Measurements from ENCODE around the gene DDX55. TPM values are rescaled to one million over a fixed set of nuclear protein-coding genes. Genes with fewer than 3 reads are reported as not detected.

The DDX55 gene
- total and polyA plus RNA-seq, 8 donors: 6.6 to 21.8 (median 11.5) TPM

DNA sequence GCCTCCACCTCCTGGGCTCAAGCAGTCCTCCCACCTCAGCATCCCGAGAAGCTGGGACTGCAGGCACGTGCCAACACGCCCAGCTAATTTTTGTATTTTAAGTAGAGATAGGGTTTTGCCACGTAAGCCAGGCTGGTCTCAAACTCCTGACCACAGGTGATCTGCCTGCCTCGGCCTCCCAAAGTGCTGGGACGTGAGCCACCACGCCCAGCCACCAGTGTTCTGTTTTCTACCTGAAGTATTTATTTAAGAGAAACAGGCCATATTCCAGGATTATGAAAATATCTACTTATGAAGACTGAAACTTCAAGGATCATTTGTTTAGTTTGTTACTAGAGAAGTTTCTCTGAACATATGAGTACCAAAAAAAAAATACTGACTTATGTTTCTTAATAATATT, 42.0 kb downstream of the DDX55 start:
- H3K27me3 ChIP-seq: no peaks in the 10 kb centered on the region
- DNase-seq (no peak), ATAC-seq (no peak), FAIRE-seq (no peak)
- no peak overlapping the region for H3K4me3 ChIP-seq
- H3K27ac ChIP-seq: no peak overlapping the region
- no peaks in the 10 kb centered on the region for H3K9me3 ChIP-seq
- TF ChIP-seq, protein P1, sequence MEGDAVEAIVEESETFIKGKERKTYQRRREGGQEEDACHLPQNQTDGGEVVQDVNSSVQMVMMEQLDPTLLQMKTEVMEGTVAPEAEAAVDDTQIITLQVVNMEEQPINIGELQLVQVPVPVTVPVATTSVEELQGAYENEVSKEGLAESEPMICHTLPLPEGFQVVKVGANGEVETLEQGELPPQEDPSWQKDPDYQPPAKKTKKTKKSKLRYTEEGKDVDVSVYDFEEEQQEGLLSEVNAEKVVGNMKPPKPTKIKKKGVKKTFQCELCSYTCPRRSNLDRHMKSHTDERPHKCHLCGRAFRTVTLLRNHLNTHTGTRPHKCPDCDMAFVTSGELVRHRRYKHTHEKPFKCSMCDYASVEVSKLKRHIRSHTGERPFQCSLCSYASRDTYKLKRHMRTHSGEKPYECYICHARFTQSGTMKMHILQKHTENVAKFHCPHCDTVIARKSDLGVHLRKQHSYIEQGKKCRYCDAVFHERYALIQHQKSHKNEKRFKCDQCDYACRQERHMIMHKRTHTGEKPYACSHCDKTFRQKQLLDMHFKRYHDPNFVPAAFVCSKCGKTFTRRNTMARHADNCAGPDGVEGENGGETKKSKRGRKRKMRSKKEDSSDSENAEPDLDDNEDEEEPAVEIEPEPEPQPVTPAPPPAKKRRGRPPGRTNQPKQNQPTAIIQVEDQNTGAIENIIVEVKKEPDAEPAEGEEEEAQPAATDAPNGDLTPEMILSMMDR (IDR thresholded peaks at IDR 0.05): no peak
- H3K36me3 ChIP-seq: peaks cover 0 to 23% (median 8%) of the 10 kb centered on the region in 3 donors
- intact Hi-C loops (cut with DNase I): no loop called here
- no peaks in the 10 kb centered on the region for H3K4me1 ChIP-seq
- WGBS, 2 donors: 88 to 91% methylated on average over 7 of the region's 7 CpGs

GRCh38 chr12:123645380-123645779, 43.5 kb downstream of the DDX55 start:
- H3K4me3 ChIP-seq: no peak overlapping the region
- H3K9me3 ChIP-seq: no peaks in the 10 kb centered on the region
- no peak for ATAC-seq
- TF ChIP-seq, protein P1 (IDR thresholded peaks at IDR 0.05): no peak
- no peak overlapping the region for H3K27ac ChIP-seq
- no peaks in the 10 kb centered on the region for H3K4me1 ChIP-seq
- H3K36me3 ChIP-seq: peaks cover 0 to 25% (median 8%) of the 10 kb centered on the region in 3 donors
- H3K27me3 ChIP-seq: no peaks in the 10 kb centered on the region
- WGBS, 2 donors: 94 to 96% methylated on average over 3 of the region's 3 CpGs
- FAIRE-seq: no peak
- DNase-seq: no peak
- intact Hi-C loops (cut with DNase I): no loop called here

- H3K27ac ChIP-seq: no peak overlapping the region
- no peak overlapping the region for H3K4me3 ChIP-seq
- TF ChIP-seq, protein P1 (IDR thresholded peaks at IDR 0.05): no peak
- intact Hi-C loops (cut with DNase I): no loop called here
- ATAC-seq: no peak
- peaks cover 0 to 25% (median 8%) of the 10 kb centered on the region in 3 donors for H3K36me3 ChIP-seq
- FAIRE-seq: no peak
- H3K9me3 ChIP-seq: no peaks in the 10 kb centered on the region
- H3K27me3 ChIP-seq: no peaks in the 10 kb centered on the region
- DNase-seq: no peak
- WGBS, 2 donors: 86 to 91% methylated on average over 5 of the region's 5 CpGs
- H3K4me1 ChIP-seq: no peaks in the 10 kb centered on the region
Observed at GRCh38 chr12:123645878-123646277, 44.0 kb downstream of the DDX55 start.

DNA sequence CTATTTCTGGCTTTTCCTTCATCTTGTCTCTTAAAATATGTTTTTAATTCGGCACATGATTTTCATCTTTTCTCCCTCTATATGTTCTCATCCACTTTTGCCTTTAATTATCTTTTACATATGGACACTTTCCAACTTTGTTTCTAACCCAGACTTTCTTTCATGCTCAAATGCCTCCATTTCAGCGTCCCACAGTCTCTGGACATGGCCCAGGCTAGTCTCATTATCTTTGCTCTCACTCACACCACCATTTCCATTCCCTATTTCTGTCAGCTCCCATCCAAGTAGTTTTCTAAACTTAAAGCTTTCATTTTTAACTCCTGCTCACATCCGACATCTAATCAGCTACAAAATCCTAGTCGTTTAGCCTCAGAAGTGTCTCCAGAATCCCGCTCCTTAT, 46.5 kb downstream of the DDX55 start:
- intact Hi-C loops (cut with DNase I): no loop called here
- TF ChIP-seq, protein P1 (IDR thresholded peaks at IDR 0.05): no peak
- H3K4me3 ChIP-seq: no peak overlapping the region
- no peaks in the 10 kb centered on the region for H3K4me1 ChIP-seq
- DNase-seq (no peak), ATAC-seq (no peak), FAIRE-seq (no peak)
- WGBS, 2 donors: 87 to 91% methylated on average over 5 of the region's 5 CpGs
- no peaks in the 10 kb centered on the region for H3K9me3 ChIP-seq
- peaks cover 0 to 30% (median 8%) of the 10 kb centered on the region in 3 donors for H3K36me3 ChIP-seq
- no peak overlapping the region for H3K27ac ChIP-seq
- H3K27me3 ChIP-seq: no peaks in the 10 kb centered on the region

DNA sequence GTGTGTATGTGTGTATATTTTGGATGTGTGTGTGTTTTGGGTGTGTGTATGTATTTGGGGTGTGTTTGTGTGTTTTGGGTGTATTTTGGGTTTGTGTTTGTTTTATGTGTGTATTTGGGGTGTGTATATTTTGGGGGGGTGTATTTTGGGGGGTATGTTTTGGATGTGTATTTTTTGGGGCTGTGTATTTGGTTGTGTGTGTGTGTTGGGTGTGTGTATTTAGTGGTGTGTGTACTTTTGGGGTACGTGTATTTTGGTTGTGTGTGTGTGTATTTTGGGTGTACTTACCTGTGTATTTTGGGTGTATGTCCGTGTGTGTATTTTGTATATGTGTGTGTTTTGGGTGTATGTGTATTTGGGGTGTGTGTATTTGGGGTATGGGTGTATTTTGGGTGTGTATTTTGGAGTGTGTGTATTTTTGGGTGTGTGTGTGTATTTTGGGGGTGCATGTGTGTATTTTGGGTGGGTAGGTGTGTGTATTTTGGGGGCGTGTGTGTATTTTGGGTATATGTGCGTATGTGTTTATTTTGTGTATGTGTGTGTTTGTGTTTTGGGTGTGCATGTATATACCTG, 52.3 kb downstream of the DDX55 start:
- intact Hi-C loops (cut with DNase I): no loop called here
- 84% methylated on average over 4 of the region's 4 CpGs for WGBS, 2 donors

More for the DNA sequence above, 52.3 kb downstream of the DDX55 start:
- Histone ChIP-seq H3K9me3 (no peaks in the 10 kb centered on the region), H3K27ac (no peak overlapping the region), H3K4me3 (no peak overlapping the region), H3K4me1 (no peaks in the 10 kb centered on the region), H3K27me3 (no peaks in the 10 kb centered on the region), H3K36me3 (peaks cover 0 to 14% (median 4%) of the 10 kb centered on the region in 3 donors)
- TF ChIP-seq, protein P1 (IDR thresholded peaks at IDR 0.05): no peak
- no peak for DNase-seq
- ATAC-seq: no peak
- FAIRE-seq: no peak

All from pancreas (tissue), 10 donors.